Activated CD4-positive, CD25-positive, alpha-beta regulatory T cell (primary cell): Measurements from ENCODE around the gene OR51B2.
"Not testable (repeated sequence)": the region's sequence is repeated elsewhere in the genome, so short reads cannot be mapped to it uniquely, and the experiment has no call there.

ENCODE experiments used
- DNase-seq, 4 experiments: peaks; one replicate each; lab custom pipeline; 2025; lab: John Stamatoyannopoulos, UW

Gene OR51B2

GRCh38 chr11:5313326-5314023 is 10.6 kb downstream of the OR51B2 start:
- not testable (repeated sequence) for DNase-seq

- DNase-seq: no peak
Observed at GRCh38 chr11:5310423-5310822, 13.7 kb downstream of the OR51B2 start.

GRCh38 chr11:5307256-5308019 is 16.7 kb downstream of the OR51B2 start:
- DNase-seq: no peak

GRCh38 chr11:5304046-5304445 is 20.1 kb downstream of the OR51B2 start:
- DNase-seq: no peak

GRCh38 chr11:5303626-5304025 is 20.5 kb downstream of the OR51B2 start:
- no peak for DNase-seq

DNA sequence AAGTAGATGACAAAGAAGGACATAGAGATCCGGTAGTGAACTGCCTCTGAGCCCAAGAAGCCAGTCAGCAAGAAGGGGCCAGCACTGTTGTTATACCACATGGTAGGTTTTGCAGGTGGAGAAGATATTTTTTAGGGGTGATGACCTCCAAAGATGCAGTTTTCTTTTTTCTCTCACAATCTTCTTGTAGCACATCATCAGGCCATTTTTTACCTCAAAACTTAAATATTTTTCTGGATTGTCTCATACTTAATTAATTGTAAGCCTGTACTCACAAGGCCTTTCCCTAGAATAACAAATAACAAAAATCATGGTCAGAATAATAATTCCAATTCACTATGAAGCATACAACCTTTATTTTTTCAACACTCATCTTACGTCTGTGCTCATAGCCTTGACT is 22.3 kb downstream of the OR51B2 start, which contains the start of gene OR51B4:
Gene OR51B4 (minus strand): TSS at position 101 of the 400 bp plus-strand sequence. CDS start 0 bp downstream, at position 101.
- no peak for DNase-seq

GRCh38 chr11:5300251-5300650 is 23.8 kb downstream of the OR51B2 start:
- no peak for DNase-seq

DNA sequence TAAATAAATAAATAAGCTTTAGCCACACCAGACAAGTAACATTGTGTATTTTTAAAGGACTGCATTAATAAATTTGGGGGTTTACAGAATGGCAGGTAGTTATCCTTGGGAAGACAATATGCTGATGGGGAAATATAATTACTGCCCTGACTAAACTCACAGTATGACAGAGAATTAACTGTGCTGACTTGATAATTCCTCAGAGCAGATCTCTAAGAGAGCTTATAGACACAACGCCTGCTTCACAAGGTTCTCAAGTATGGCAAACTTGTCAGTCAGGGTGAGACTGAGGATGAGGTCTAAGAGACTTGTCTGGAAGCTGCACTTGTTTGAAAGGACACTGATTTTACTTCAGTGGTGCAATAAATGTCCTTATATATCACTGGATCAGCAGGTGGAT is 25.6 kb downstream of the OR51B2 start:
- DNase-seq: no peak

DNA sequence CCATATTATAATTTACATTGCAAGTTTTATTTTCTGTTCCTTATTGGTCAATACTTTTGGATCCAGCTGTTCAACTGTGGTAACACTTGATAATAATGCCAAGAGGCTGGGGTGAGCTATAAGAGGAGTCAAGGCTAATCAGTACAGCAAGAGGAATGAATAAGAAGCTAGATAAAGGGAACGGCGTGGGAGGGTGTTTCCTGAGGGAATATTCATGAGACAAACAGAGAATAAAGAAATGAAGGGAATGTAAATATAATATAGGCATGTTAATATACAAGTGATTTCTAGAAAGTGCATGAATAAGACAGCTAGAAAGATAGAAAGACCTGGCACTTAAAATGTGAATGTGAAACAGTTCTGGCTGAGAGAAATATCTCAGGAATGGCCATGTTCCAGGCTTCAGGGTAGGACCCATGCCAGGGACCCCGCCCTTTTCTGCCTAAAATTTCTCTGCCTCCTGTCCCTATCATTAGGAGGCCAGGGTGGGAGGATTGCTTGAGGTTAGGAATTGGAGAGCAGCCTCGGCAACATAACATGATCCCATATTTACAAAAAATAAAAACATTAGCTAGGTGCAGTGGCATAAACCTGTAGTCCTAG is 26.3 kb downstream of the OR51B2 start:
- no peak for DNase-seq

DNA sequence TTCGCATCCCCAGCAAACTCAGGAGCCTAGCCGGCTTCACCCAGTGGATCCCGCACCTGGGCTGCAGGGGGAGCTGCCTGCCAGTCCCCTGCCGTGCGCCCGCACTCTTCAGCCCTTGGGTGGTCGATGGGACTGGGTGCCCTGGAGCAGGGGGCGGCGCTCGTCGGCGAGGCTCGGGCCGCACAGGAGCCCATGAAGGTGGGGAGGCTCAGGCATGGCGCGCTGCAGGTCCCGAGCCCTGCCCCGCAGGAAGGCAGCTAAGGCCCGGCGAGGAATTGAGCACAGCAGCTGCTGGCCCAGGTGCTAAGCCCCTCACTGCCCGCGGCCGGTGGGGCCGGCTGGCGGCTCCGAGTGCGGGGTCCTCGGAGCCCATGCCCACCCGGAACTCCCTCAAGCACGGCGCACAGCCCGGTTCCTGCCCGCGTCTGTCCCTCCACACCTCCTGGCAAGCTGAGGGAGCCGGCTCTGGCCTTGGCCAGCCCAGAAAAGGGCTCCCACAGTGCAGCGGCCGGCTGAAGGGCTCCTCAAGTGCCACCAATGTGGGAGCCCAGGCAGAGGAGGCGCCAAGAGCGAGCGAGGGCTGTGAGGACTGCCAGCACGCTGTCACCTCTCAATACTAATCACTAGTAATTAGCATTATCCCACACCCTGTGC is 29.6 kb downstream of the OR51B2 start:
- not testable (repeated sequence) for DNase-seq

DNA sequence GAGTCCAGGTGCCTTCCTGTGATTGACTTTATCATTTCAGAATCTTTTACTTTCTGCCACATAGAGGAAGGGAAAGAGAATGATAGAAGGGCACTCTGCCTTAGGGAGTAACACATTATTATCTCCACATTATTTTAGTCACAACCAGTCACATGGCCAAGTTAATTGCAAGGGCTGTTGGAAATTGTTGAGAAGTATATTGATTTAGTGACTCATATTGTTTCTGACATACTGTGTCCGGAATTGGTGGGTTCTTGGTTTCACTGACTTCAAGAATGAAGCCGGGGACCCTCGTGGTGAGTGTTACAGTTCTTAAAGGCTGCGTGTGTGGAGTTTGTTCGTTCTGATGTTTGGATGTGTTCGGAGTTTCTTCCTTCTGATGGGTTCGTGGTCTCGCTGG is 31.1 kb downstream of the OR51B2 start:
- no peak for DNase-seq

DNA sequence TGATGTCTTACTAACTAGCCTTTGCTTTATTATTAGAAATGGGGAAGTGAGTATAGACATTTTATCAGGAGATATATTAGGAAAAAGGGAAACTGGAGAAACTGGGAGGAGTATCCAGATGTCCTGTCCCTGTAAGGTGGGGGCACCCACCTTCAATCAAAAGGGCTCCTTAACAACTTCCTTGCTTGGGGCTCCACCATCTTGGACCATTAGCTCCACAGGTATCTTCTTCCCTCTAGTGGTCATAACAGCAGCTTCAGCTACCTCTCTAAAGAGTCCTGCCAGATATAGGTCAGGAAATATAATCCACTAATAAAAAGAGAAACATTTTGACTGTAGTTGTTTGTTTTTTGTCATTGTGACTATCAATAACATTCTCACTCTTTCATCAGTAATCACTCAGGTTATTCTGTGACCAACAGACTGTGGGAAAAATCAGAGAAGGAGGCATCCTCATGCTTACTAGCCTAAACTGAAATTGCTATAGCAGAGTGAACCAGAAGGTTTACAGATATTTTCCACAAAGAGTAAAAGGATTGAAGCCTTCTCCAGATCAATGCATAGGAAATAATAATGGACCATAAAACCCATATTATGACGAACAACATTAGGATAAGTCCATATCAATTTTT is 32.8 kb downstream of the OR51B2 start:
- DNase-seq: no peak

DNA sequence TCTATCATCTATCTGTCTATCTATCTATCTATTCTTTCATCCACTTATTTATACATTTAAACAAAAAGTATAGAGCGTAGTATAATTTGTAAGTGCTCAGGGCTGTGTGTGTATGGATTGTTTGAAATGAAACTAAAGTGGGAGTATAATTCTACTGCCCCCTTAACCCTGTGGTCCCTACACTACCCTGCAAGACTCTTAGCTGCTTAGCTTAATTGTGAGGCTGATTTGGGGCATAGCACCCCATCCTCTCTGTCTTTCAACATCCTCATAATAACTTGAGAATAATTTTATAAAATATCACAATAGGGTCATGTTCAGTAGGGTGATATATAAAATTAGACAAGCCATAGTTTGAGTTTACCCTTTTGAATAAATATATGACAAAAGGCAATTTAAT is 34.0 kb downstream of the OR51B2 start:
- DNase-seq: no peak

DNA sequence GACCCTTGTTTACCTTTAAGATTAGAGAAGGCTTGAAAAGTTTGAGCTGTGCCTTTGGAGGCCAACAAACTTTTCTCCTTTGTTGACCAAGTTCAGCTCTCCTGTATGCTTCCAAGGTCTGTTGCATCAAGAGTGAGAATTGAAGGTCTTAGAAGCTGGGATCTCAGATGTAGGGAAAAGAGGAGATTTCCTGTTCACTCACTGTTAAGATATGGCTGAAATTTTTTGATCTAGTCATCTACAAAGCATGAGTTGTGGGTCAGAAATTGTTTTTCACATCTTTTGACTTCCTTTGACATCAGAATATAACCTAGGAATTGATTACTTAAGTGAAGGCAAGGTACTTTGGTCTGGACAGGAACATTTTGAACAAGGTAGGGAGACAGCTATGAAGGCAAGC is 34.4 kb downstream of the OR51B2 start:
- no peak for DNase-seq

GRCh38 chr11:5288906-5289550 is 35.1 kb downstream of the OR51B2 start:
- no peak for DNase-seq

DNA sequence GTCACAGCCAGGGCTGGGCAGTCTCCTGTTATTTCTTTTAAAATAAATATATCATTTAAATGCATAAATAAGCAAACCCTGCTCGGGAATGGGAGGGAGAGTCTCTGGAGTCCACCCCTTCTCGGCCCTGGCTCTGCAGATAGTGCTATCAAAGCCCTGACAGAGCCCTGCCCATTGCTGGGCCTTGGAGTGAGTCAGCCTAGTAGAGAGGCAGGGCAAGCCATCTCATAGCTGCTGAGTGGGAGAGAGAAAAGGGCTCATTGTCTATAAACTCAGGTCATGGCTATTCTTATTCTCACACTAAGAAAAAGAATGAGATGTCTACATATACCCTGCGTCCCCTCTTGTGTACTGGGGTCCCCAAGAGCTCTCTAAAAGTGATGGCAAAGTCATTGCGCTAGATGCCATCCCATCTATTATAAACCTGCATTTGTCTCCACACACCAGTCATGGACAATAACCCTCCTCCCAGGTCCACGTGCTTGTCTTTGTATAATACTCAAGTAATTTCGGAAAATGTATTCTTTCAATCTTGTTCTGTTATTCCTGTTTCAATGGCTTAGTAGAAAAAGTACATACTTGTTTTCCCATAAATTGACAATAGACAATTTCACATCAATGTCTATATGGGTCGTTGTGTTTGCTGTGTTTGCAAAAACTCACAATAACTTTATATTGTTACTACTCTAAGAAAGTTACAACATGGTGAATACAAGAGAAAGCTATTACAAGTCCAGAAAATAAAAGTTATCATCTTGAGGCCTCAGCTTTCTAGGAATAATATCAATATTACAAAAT is 35.8 kb downstream of the OR51B2 start:
- no peak for DNase-seq

- DNase-seq: no peak
Observed at GRCh38 chr11:5286901-5287300, 37.2 kb downstream of the OR51B2 start.

- DNase-seq: no peak
Observed at GRCh38 chr11:5286351-5286750, 37.7 kb downstream of the OR51B2 start.

DNA sequence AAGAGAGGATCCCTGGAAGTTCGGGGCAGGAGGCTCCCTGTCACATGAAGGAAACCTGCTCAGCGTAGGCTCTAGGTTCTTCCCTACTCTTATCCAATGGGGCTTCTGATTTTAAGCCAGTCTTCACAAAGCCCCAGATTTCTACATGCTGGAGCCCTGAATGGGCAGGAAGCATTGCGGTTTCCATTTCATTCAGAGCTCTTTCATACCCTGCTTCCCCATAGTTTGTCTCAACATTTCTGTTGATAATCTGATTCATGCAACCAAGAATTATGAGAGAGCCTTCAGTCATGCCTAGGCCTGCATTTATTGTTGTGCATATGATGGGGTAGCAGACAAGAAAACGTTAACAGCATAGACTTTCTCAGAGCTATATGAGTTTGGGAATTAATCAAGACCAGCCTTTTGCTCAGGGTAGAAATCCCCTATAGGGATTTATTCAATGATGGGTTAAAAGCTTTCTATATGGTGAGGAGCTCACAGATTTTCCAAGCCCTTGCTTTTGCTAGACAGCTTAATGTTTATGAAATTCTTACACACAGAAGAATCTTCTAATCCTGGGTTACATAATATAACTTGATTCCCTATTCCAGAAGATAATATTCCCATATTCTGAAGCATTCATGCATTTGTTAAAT is 38.3 kb downstream of the OR51B2 start:
- no peak for DNase-seq

GRCh38 chr11:5284637-5285036 is 39.5 kb downstream of the OR51B2 start:
- DNase-seq: no peak
